Measurements from ENCODE around the gene ENGASE. TPM values are rescaled to one million over a fixed set of nuclear protein-coding genes. Genes with fewer than 3 reads are reported as not detected.

The ENGASE gene
- total and polyA plus RNA-seq, 9 of the 15 experiments (the other 6 are each of a cell fraction or from before 2014, with no cell fraction given), result 0.06 to 45.5 (median 13.9) TPM

DNA sequence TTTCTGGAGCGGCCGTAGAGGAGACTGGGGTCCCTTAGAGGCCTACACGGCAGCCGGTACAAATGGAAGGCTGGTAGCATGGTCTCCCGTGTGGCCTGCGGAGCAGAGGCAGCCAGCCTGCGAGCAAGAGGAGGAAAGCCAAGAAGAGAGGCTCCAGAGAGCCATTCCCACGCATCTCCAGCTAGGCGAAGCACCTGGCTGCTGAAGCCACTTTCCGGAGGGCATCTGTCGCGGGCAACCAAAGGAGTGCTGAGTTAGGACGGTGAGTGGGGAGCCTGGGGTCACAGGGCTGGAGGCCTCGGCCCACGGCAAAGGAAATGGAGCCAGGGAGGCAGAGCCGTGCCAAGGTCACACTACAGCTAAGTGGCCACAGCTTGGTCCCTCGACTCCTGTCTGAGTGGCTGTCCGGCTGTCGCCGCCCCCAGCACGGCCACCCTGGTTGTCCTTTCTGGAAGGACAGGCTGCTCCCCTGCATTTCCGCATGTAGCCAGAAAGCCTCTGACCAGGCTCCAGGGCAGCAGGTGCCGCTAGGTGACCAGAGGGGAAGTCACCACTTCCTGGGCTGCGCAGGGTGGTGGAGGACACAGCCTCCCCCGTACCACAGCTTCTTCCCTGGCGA, 33.7 kb downstream of the ENGASE start:
- ChIA-PET CTCF (ENCODE audit: low intra/inter-chr PET ratio) (no interaction called here), POLR2A (interaction anchor here (0.7 kb wide), 1 partner anchor 247 kb away, joined by 3 read pairs; no protein-coding TSS in a partner anchor)
- no peak for FAIRE-seq
- Histone ChIP-seq H3K4me1 (replicated peaks in 1 of 2; ENCODE audit: control insufficient read depth in 2 of 2, insufficient read depth in 2 of 2, low read length in 2 of 2) (peaks cover 0 to 17% of the 10 kb centered on the region in 2 experiments; a peak in 1 of 5 replicates), H3K9me3 (replicated peaks; ENCODE audit: control insufficient read depth, insufficient read depth, low read depth, low read length) (no peaks in the 10 kb centered on the region), H4K20me1 (replicated peaks; ENCODE audit: control insufficient read depth, insufficient read depth, low read length) (peaks cover 33% of the 10 kb centered on the region), H3K36me3 (ENCODE audit: control insufficient read depth, insufficient read depth, low read length) (no peaks in the 10 kb centered on the region), H3K27ac (ENCODE audit: extremely low read depth, low read depth, low read length) (no peak overlapping the region), H3K9ac (ENCODE audit: insufficient read depth in 1 of 2, low read depth in 2 of 2, low read length in 2 of 2) (no peak overlapping the region; a peak in 1 of 4 replicates), H3K9me1 (ENCODE audit: control insufficient read depth, insufficient read depth, low read length) (no peaks in the 10 kb centered on the region), H2AFZ (ENCODE audit: low read depth, low read length) (no peak overlapping the region), H3K4me2 (ENCODE audit: insufficient read depth, low read length) (no peak overlapping the region), H3K79me2 (ENCODE audit: control insufficient read depth, insufficient read depth, low read length) (no peaks in the 10 kb centered on the region), H3K4me3 (no peak overlapping the region), H3K27me3 (ENCODE audit: control insufficient read depth in 2 of 2, insufficient read depth in 2 of 2, low read length in 2 of 2) (peaks cover 20 to 95% of the 10 kb centered on the region in 2 experiments)
- no peak for TF ChIP-seq ZFX (CRISPR knock-in tag; IDR thresholded peaks at IDR 0.05)
- no peak for TF ChIP-seq KDM4B (IDR thresholded peaks at IDR 0.05; ENCODE audit: borderline replicate concordance in 2 of 2, low read depth in 1 of 2)
- no peak for TF ChIP-seq ETV6 (IDR thresholded peaks at IDR 0.05; ENCODE audit: borderline replicate concordance in 1 of 2, low read depth in 2 of 2, low read length in 1 of 2)
- no peak for TF ChIP-seq ETV6 (CRISPR knock-in tag; IDR thresholded peaks at IDR 0.05; ENCODE audit: borderline replicate concordance)
- no peak for TF ChIP-seq HNRNPUL1 (IDR thresholded peaks at IDR 0.05; ENCODE audit: low read length)
- TF ChIP-seq, protein P1, sequence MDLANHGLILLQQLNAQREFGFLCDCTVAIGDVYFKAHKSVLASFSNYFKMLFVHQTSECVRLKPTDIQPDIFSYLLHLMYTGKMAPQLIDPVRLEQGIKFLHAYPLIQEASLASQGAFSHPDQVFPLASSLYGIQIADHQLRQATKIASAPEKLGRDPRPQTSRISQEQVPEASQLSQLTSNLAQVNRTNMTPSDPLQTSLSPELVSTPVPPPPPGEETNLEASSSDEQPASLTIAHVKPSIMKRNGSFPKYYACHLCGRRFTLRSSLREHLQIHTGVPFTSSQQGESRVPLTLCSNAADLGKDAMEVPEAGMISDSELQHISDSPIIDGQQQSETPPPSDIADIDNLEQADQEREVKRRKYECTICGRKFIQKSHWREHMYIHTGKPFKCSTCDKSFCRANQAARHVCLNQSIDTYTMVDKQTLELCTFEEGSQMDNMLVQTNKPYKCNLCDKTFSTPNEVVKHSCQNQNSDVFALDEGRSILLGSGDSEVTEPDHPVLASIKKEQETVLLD (IDR thresholded peaks at IDR 0.05), result no peak
- TF ChIP-seq TBL1XR1 (IDR thresholded peaks at IDR 0.05; ENCODE audit: low read length in 2 of 2), result no peak
- no peak for TF ChIP-seq CBX3 (IDR thresholded peaks at IDR 0.05; ENCODE audit: borderline replicate concordance in 1 of 2, low read length in 2 of 2)
- TF ChIP-seq ARNT (IDR thresholded peaks at IDR 0.05), result no peak
- TF ChIP-seq ZNF584 (CRISPR knock-in tag; IDR thresholded peaks at IDR 0.05; ENCODE audit: low read depth), result no peak
- TF ChIP-seq MTA1 (IDR thresholded peaks at IDR 0.05; ENCODE audit: borderline replicate concordance), result no peak
- no peak for TF ChIP-seq SPI1 (IDR thresholded peaks at IDR 0.05; ENCODE audit: borderline replicate concordance, low read depth, low read length)
- no peak for TF ChIP-seq ILF3 (IDR thresholded peaks at IDR 0.05; ENCODE audit: borderline replicate concordance)
- TF ChIP-seq BCL6 (CRISPR knock-in tag; IDR thresholded peaks at IDR 0.05), result no peak
- no peak for TF ChIP-seq ZNF507 (tag; conservative IDR thresholded peaks at IDR 0.05)
- TF ChIP-seq, protein P2, sequence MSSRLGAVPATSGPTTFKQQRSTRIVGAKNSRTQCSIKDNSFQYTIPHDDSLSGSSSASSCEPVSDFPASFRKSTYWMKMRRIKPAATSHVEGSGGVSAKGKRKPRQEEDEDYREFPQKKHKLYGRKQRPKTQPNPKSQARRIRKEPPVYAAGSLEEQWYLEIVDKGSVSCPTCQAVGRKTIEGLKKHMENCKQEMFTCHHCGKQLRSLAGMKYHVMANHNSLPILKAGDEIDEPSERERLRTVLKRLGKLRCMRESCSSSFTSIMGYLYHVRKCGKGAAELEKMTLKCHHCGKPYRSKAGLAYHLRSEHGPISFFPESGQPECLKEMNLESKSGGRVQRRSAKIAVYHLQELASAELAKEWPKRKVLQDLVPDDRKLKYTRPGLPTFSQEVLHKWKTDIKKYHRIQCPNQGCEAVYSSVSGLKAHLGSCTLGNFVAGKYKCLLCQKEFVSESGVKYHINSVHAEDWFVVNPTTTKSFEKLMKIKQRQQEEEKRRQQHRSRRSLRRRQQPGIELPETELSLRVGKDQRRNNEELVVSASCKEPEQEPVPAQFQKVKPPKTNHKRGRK (tag; IDR thresholded peaks at IDR 0.05), result no peak
- TF ChIP-seq ZNF143 (CRISPR knock-in tag; IDR thresholded peaks at IDR 0.05), result no peak
- TF ChIP-seq KLF13 (tag; IDR thresholded peaks at IDR 0.05; ENCODE audit: borderline replicate concordance, low read depth), result no peak
- TF ChIP-seq NFXL1 (CRISPR knock-in tag; IDR thresholded peaks at IDR 0.05), result no peak
- no peak for TF ChIP-seq ZFP1 (CRISPR knock-in tag; IDR thresholded peaks at IDR 0.05)
- TF ChIP-seq MYNN (IDR thresholded peaks at IDR 0.05), result no peak
- TF ChIP-seq MYNN (CRISPR knock-in tag; IDR thresholded peaks at IDR 0.05), result no peak
- ATAC-seq, result no peak
- WGBS (ENCODE audit: insufficient coverage, low coverage, missing lambda C conversion rate), result 6% methylated on average over 26 of the region's 26 CpGs
- BruUV-seq (replicated peaks), result no TSS peak
- in situ Hi-C loops (cut with MboI) (no loop called here), intact Hi-C loops (cut with micrococcal nuclease) (no loop called here)
- no peak for DNase-seq (ENCODE audit: extremely low read depth in 1 of 4, low spot score in 3 of 4)
